ENCODE data around the gene WDR89. TPM values are rescaled to one million over a fixed set of nuclear protein-coding genes. Genes with fewer than 3 reads are reported as not detected.

WDR89 gene
- total and polyA plus RNA-seq, 2 experiments from 2014 or later, result 21.5 to 31.8 TPM

DNA sequence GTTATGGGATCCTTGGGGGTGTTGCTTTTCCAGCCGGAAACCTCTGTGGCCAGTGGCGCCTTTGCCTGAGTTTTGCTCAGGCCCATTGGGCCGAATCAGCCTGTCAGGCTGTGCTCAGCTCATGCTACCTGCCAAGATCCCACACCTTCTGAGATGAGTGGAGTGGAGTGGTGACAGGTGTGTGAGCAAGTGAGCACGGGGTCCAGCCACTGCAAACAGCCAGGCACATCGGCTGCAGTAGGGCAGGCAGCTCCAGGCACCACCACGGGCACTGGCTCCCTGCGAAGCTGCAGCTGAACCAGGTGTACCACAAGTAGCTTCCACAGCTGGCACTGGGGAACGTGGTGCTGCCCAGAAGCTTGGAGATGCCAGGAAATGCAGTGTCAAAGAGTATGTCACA is 21.1 kb upstream of the WDR89 start:
- H3K4me1 Mint-ChIP-seq, result no peaks in the 10 kb centered on the region
- Histone ChIP-seq H3K9me2 (ENCODE audit: insufficient read depth) (no peaks in the 10 kb centered on the region), H3K79me2 (replicated peaks; ENCODE audit: insufficient read depth) (no peaks in the 10 kb centered on the region), H3K4me1 (ENCODE audit: insufficient read depth) (no peaks in the 10 kb centered on the region), H3K36me3 (ENCODE audit: insufficient read depth) (no peaks in the 10 kb centered on the region), H2AFZ (no peak overlapping the region), H3K27ac (ENCODE audit: low read depth) (no peak overlapping the region), H3F3A (replicated peaks; ENCODE audit: low read depth) (no peaks in the 10 kb centered on the region), H4K20me1 (replicated peaks; ENCODE audit: insufficient read depth) (no peaks in the 10 kb centered on the region), H3K27me3 (ENCODE audit: insufficient read depth) (no peaks in the 10 kb centered on the region), H3K4me2 (no peak overlapping the region), H3K4me3 (no peak overlapping the region)
- H3K4me3 Mint-ChIP-seq, result no peak overlapping the region
- TF ChIP-seq JUNB (IDR thresholded peaks at IDR 0.05; ENCODE audit: unreplicated experiment), result no peak
- TF ChIP-seq STAT1 (IDR thresholded peaks at IDR 0.05; ENCODE audit: unreplicated experiment), result no peak
- TF ChIP-seq CREB1 (CRISPR knock-in tag; IDR thresholded peaks at IDR 0.05; ENCODE audit: low read depth), result no peak
- TF ChIP-seq, protein P1, sequence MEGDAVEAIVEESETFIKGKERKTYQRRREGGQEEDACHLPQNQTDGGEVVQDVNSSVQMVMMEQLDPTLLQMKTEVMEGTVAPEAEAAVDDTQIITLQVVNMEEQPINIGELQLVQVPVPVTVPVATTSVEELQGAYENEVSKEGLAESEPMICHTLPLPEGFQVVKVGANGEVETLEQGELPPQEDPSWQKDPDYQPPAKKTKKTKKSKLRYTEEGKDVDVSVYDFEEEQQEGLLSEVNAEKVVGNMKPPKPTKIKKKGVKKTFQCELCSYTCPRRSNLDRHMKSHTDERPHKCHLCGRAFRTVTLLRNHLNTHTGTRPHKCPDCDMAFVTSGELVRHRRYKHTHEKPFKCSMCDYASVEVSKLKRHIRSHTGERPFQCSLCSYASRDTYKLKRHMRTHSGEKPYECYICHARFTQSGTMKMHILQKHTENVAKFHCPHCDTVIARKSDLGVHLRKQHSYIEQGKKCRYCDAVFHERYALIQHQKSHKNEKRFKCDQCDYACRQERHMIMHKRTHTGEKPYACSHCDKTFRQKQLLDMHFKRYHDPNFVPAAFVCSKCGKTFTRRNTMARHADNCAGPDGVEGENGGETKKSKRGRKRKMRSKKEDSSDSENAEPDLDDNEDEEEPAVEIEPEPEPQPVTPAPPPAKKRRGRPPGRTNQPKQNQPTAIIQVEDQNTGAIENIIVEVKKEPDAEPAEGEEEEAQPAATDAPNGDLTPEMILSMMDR (conservative IDR thresholded peaks at IDR 0.05; ENCODE audit: low read depth in 2 of 2), result no peak
- TF ChIP-seq ZNF331 (CRISPR knock-in tag; IDR thresholded peaks at IDR 0.05; ENCODE audit: low read depth), result no peak
- TF ChIP-seq EZH2 (IDR thresholded peaks at IDR 0.05; ENCODE audit: low read depth, unreplicated experiment), result no peak
- no peak for TF ChIP-seq ZNF114 (CRISPR knock-in tag; IDR thresholded peaks at IDR 0.05)
- TF ChIP-seq, protein P2, sequence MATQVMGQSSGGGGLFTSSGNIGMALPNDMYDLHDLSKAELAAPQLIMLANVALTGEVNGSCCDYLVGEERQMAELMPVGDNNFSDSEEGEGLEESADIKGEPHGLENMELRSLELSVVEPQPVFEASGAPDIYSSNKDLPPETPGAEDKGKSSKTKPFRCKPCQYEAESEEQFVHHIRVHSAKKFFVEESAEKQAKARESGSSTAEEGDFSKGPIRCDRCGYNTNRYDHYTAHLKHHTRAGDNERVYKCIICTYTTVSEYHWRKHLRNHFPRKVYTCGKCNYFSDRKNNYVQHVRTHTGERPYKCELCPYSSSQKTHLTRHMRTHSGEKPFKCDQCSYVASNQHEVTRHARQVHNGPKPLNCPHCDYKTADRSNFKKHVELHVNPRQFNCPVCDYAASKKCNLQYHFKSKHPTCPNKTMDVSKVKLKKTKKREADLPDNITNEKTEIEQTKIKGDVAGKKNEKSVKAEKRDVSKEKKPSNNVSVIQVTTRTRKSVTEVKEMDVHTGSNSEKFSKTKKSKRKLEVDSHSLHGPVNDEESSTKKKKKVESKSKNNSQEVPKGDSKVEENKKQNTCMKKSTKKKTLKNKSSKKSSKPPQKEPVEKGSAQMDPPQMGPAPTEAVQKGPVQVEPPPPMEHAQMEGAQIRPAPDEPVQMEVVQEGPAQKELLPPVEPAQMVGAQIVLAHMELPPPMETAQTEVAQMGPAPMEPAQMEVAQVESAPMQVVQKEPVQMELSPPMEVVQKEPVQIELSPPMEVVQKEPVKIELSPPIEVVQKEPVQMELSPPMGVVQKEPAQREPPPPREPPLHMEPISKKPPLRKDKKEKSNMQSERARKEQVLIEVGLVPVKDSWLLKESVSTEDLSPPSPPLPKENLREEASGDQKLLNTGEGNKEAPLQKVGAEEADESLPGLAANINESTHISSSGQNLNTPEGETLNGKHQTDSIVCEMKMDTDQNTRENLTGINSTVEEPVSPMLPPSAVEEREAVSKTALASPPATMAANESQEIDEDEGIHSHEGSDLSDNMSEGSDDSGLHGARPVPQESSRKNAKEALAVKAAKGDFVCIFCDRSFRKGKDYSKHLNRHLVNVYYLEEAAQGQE (IDR thresholded peaks at IDR 0.05; ENCODE audit: unreplicated experiment), result no peak
- TF ChIP-seq POLR2AphosphoS5 (IDR thresholded peaks at IDR 0.05; ENCODE audit: low read depth), result no peak
- TF ChIP-seq EZH2phosphoT487 (IDR thresholded peaks at IDR 0.05; ENCODE audit: unreplicated experiment), result no peak
- TF ChIP-seq, protein P3, sequence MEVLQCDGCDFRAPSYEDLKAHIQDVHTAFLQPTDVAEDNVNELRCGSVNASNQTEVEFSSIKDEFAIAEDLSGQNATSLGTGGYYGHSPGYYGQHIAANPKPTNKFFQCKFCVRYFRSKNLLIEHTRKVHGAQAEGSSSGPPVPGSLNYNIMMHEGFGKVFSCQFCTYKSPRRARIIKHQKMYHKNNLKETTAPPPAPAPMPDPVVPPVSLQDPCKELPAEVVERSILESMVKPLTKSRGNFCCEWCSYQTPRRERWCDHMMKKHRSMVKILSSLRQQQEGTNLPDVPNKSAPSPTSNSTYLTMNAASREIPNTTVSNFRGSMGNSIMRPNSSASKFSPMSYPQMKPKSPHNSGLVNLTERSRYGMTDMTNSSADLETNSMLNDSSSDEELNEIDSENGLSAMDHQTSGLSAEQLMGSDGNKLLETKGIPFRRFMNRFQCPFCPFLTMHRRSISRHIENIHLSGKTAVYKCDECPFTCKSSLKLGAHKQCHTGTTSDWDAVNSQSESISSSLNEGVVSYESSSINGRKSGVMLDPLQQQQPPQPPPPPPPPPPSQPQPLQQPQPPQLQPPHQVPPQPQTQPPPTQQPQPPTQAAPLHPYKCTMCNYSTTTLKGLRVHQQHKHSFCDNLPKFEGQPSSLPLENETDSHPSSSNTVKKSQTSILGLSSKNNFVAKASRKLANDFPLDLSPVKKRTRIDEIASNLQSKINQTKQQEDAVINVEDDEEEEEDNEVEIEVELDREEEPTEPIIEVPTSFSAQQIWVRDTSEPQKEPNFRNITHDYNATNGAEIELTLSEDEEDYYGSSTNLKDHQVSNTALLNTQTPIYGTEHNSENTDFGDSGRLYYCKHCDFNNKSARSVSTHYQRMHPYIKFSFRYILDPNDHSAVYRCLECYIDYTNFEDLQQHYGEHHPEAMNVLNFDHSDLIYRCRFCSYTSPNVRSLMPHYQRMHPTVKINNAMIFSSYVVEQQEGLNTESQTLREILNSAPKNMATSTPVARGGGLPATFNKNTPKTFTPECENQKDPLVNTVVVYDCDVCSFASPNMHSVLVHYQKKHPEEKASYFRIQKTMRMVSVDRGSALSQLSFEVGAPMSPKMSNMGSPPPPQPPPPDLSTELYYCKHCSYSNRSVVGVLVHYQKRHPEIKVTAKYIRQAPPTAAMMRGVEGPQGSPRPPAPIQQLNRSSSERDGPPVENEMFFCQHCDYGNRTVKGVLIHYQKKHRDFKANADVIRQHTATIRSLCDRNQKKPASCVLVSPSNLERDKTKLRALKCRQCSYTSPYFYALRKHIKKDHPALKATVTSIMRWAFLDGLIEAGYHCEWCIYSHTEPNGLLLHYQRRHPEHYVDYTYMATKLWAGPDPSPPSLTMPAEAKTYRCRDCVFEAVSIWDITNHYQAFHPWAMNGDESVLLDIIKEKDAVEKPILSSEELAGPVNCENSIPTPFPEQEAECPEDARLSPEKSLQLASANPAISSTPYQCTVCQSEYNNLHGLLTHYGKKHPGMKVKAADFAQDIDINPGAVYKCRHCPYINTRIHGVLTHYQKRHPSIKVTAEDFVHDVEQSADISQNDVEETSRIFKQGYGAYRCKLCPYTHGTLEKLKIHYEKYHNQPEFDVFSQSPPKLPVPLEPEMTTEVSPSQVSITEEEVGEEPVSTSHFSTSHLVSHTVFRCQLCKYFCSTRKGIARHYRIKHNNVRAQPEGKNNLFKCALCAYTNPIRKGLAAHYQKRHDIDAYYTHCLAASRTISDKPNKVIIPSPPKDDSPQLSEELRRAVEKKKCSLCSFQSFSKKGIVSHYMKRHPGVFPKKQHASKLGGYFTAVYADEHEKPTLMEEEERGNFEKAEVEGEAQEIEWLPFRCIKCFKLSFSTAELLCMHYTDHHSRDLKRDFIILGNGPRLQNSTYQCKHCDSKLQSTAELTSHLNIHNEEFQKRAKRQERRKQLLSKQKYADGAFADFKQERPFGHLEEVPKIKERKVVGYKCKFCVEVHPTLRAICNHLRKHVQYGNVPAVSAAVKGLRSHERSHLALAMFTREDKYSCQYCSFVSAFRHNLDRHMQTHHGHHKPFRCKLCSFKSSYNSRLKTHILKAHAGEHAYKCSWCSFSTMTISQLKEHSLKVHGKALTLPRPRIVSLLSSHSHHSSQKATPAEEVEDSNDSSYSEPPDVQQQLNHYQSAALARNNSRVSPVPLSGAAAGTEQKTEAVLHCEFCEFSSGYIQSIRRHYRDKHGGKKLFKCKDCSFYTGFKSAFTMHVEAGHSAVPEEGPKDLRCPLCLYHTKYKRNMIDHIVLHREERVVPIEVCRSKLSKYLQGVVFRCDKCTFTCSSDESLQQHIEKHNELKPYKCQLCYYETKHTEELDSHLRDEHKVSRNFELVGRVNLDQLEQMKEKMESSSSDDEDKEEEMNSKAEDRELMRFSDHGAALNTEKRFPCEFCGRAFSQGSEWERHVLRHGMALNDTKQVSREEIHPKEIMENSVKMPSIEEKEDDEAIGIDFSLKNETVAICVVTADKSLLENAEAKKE (CRISPR knock-in tag; IDR thresholded peaks at IDR 0.05), result no peak
- TF ChIP-seq, protein P4, sequence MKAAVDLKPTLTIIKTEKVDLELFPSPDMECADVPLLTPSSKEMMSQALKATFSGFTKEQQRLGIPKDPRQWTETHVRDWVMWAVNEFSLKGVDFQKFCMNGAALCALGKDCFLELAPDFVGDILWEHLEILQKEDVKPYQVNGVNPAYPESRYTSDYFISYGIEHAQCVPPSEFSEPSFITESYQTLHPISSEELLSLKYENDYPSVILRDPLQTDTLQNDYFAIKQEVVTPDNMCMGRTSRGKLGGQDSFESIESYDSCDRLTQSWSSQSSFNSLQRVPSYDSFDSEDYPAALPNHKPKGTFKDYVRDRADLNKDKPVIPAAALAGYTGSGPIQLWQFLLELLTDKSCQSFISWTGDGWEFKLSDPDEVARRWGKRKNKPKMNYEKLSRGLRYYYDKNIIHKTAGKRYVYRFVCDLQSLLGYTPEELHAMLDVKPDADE (IDR thresholded peaks at IDR 0.05), result no peak
- TF ChIP-seq NANOG (IDR thresholded peaks at IDR 0.05; ENCODE audit: borderline replicate concordance), result no peak
- ATAC-seq, result no peak
- H3K27me3 Mint-ChIP-seq (ENCODE audit: insufficient read depth, low read depth, poor library complexity), result no peaks in the 10 kb centered on the region
- peaks cover 4% of the 10 kb centered on the region; the same call in 2 of the 3 replicates for H3K9me3 Mint-ChIP-seq
- no peak overlapping the region for H3K27ac Mint-ChIP-seq
- H3K36me3 Mint-ChIP-seq (ENCODE audit: low read depth), result no peaks in the 10 kb centered on the region; the same call in 2 of the 3 replicates
- DNase-seq (ENCODE audit: low spot score), result no peak

Measured in GM23338 (cell line).